NCI-H1048 (cell line): Measurements from ENCODE around the gene OTC.

Experiments used
- DNase-seq: peaks from one replicate; lab custom pipeline; 2025; lab: John Stamatoyannopoulos, UW

Gene OTC

GRCh38 chrX:38357747-38358673, 5.6 kb downstream of the OTC start:
- no peak for DNase-seq

- DNase-seq: no peak
Measured at GRCh38 chrX:38363046-38363445, 10.6 kb downstream of the OTC start.

GRCh38 chrX:38365954-38366353, 13.6 kb downstream of the OTC start:
- no peak for DNase-seq

- DNase-seq: no peak
Measured at GRCh38 chrX:38368774-38369173, 16.4 kb downstream of the OTC start.

GRCh38 chrX:38371641-38372040, 19.2 kb downstream of the OTC start:
- DNase-seq: no peak

- no peak for DNase-seq
Measured at GRCh38 chrX:38374431-38374830, 22.0 kb downstream of the OTC start.

- no peak for DNase-seq
Measured at GRCh38 chrX:38375891-38376290, 23.5 kb downstream of the OTC start.

GRCh38 chrX:38376747-38377146, 24.3 kb downstream of the OTC start:
- DNase-seq: no peak

- DNase-seq: no peak
Measured at GRCh38 chrX:38379088-38379487, 26.7 kb downstream of the OTC start.

GRCh38 chrX:38382663-38383062, 30.3 kb downstream of the OTC start:
- DNase-seq: no peak

- no peak for DNase-seq
Measured at GRCh38 chrX:38400389-38400910, 48.0 kb downstream of the OTC start.

GRCh38 chrX:38402118-38402517, 49.7 kb downstream of the OTC start:
- no peak for DNase-seq

- DNase-seq: no peak
Measured at GRCh38 chrX:38403834-38404233, 51.4 kb downstream of the OTC start.

- DNase-seq: no peak
Measured at GRCh38 chrX:38407126-38407525, 54.7 kb downstream of the OTC start.

- no peak for DNase-seq
Measured at GRCh38 chrX:38409289-38409688, 56.9 kb downstream of the OTC start.

GRCh38 chrX:38426785-38427184, 74.4 kb downstream of the OTC start:
- no peak for DNase-seq

- no peak for DNase-seq
Measured at GRCh38 chrX:38431525-38431924, 79.1 kb downstream of the OTC start.

GRCh38 chrX:38435130-38435529, 82.7 kb downstream of the OTC start:
- no peak for DNase-seq

GRCh38 chrX:38437093-38437492, 84.7 kb downstream of the OTC start:
- DNase-seq: no peak

- no peak for DNase-seq
Measured at GRCh38 chrX:38438321-38438720, 85.9 kb downstream of the OTC start.

GRCh38 chrX:38452603-38453002, 100.2 kb downstream of the OTC start:
- DNase-seq: no peak

- no peak for DNase-seq
Measured at GRCh38 chrX:38458071-38458470, 105.7 kb downstream of the OTC start.

- DNase-seq: no peak
Measured at GRCh38 chrX:38462257-38462656, 109.9 kb downstream of the OTC start.

- no peak for DNase-seq
Measured at GRCh38 chrX:38465686-38466085, 113.3 kb downstream of the OTC start.
